C4-2B (cell line): ENCODE measurements around the gene GOLGA8S.
"Not testable (repeated sequence)": the region's sequence is repeated elsewhere in the genome, so short reads cannot be mapped to it uniquely, and the experiment has no call there.

Source experiments
- ZFX ChIP-seq: fragments of 450-650 bp; IDR thresholded peaks from 2 replicates; pipeline ENCODE4 v1.6.1; 2017
- TF ChIP-seq, protein P1 (sequence below): fragments of 450-650 bp; conservative IDR thresholded peaks from 2 replicates; pipeline ENCODE4 v1.5.1; 2017; ENCODE audit warnings: mild to moderate bottlenecking

DNA sequence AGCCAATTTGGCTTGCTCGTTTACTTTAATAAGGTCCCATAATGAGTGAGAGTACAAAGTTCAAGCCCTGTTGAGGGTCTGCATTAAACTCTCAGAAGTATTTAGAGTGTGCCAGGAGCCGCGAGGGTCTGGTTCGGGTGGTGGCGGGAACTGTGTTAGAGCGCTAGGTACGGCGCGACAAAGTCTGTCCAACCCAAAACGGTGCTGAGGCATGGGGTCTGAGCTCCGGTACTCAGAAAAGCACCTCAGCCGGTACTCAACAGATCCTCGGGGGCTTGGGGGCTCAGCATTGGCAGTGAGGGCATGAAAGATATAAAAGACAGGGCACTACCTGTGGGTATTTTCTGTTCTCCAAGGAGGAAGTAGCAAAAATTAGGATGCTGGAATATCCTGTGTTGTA lies 24.4 kb downstream of the GOLGA8S start:
- TF ChIP-seq, protein P1, sequence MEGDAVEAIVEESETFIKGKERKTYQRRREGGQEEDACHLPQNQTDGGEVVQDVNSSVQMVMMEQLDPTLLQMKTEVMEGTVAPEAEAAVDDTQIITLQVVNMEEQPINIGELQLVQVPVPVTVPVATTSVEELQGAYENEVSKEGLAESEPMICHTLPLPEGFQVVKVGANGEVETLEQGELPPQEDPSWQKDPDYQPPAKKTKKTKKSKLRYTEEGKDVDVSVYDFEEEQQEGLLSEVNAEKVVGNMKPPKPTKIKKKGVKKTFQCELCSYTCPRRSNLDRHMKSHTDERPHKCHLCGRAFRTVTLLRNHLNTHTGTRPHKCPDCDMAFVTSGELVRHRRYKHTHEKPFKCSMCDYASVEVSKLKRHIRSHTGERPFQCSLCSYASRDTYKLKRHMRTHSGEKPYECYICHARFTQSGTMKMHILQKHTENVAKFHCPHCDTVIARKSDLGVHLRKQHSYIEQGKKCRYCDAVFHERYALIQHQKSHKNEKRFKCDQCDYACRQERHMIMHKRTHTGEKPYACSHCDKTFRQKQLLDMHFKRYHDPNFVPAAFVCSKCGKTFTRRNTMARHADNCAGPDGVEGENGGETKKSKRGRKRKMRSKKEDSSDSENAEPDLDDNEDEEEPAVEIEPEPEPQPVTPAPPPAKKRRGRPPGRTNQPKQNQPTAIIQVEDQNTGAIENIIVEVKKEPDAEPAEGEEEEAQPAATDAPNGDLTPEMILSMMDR = not testable (repeated sequence)
- TF ChIP-seq ZFX = not testable (repeated sequence)
